Measurements from ENCODE around the gene NLK.

NLK gene

DNA sequence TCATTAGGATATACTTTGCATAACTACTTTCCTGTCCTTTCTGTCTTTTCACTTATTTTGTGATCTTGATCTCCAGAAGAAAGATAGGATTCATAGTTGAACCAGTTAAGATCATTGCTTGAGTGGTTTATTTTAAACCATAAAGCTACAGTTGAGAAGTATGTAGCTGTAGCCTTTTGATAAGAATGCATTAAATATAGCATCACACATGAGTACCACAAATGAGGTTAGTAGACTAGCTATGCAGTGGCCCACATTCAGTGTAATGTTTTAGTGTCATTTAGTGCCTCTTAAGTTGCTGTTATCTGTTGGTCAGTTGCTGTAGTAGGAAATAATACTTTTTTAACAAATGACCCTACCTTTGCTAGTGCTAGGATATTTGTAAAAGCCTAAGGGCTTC lies 1.3 kb downstream of the NLK start:
- TF ChIP-seq, protein P1, sequence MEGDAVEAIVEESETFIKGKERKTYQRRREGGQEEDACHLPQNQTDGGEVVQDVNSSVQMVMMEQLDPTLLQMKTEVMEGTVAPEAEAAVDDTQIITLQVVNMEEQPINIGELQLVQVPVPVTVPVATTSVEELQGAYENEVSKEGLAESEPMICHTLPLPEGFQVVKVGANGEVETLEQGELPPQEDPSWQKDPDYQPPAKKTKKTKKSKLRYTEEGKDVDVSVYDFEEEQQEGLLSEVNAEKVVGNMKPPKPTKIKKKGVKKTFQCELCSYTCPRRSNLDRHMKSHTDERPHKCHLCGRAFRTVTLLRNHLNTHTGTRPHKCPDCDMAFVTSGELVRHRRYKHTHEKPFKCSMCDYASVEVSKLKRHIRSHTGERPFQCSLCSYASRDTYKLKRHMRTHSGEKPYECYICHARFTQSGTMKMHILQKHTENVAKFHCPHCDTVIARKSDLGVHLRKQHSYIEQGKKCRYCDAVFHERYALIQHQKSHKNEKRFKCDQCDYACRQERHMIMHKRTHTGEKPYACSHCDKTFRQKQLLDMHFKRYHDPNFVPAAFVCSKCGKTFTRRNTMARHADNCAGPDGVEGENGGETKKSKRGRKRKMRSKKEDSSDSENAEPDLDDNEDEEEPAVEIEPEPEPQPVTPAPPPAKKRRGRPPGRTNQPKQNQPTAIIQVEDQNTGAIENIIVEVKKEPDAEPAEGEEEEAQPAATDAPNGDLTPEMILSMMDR (conservative IDR thresholded peaks at IDR 0.05; ENCODE audit: low read depth, low read length), result no peak
- H3K4me3 ChIP-seq (ENCODE audit: low read depth, low read length), result no peak overlapping the region
- no peak for DNase-seq (ENCODE audit: low read depth)

DNA sequence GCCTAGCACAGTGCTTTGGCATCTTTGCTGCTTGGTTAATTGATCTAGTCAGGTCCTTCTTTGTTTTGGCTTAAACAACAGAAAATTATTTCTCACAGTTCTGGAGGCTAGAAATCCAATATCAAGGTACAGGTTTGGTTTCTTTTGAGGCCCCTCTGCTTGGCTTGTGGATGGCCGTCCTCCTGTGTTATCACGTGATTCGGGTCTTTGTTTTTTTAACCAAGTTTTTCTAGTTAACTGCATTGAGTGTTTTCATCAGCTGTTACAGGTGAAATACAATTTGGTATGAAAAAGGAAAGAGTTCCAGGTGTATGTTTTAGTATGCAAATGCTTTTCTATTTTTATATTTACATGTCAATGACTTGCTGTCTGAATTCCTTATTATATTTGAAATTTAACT lies 2.8 kb downstream of the NLK start:
- DNase-seq (ENCODE audit: low read depth), result no peak
- no peak overlapping the region for H3K4me3 ChIP-seq (ENCODE audit: low read depth, low read length)

DNA sequence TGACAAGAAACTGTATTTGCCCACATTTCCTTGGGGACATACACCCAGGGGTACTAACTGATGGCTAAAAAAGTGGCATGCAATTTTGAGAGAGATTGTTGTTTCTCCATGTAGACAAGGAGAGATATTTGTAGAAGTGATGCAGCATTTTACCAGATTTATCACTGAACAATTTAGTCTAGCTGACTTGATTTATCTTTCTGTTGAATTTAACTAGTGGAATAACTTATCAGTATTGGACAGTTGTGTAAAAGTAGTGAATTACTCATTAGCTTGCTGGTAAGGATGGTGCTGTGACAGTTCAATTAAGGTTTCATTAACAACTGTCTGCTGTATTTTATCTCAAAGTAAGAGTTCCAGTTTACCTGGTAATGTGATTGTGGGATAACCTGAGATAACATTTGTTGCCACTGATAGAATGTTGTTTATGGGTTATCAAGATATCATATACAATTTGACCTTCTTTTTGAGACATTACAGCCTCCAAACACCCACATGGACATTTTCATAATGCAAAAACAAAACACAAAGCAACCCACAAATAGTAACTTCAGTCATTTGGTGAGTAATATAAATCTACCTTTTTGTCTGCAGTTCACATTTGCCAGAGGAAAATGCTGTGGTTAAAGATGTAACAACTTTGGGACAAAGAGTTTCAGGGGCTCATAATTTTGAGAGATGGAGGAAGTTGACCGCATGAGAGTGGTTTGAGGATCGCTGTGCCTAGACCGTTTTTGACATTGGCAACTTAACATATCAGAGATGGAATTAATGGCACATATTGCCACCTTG lies 3.8 kb downstream of the NLK start:
- TF ChIP-seq, protein P1 (conservative IDR thresholded peaks at IDR 0.05; ENCODE audit: low read depth, low read length), result no peak
- H3K4me3 ChIP-seq (ENCODE audit: low read depth, low read length), result no peak overlapping the region
- no peak for DNase-seq (ENCODE audit: low read depth)

More for the DNA sequence above, 2.8 kb downstream of the NLK start:
- TF ChIP-seq, protein P1 (conservative IDR thresholded peaks at IDR 0.05; ENCODE audit: low read depth, low read length), result no peak

DNA sequence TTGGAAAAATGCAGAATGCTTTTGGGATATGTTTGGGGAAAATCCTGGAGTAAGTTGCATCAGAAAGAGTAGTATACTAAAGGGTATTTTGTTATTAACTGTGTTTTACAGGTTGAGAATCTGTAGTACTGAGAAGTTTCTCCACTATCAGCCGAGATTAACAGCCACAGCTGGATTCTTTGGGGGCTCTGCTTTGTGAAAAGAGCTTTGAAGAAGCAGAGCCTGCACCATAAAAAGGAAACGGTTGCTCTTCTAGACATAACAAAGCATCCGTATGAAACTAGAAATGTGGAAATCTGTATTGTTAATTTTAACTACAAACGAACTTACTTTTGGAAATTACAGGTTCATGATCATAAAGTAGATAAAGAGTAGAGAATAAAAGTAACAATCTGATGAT lies 5.3 kb downstream of the NLK start:
- DNase-seq (ENCODE audit: low read depth), result no peak
- TF ChIP-seq, protein P1 (conservative IDR thresholded peaks at IDR 0.05; ENCODE audit: low read depth, low read length), result no peak

DNA sequence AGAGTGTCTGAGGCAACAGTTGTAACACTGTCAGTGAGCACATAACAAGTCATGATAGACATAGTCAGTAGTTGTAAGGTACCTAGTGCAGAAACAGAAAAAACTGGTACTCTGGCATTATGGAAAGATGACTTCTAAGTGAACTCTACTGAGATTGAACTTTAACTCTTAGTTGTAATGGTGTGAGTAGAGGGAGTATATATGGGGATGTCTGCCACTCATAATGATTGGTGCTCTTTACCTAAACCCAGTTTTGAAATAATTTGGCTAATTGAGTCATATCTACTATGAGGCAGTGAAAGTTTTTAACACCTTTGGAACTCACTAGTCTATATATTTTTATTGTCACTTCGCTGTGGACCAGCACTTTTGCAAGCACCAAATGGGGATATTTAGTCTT lies 6.6 kb downstream of the NLK start:
- DNase-seq (ENCODE audit: low read depth), result no peak
- TF ChIP-seq, protein P1 (conservative IDR thresholded peaks at IDR 0.05; ENCODE audit: low read depth, low read length), result no peak
- H3K4me3 ChIP-seq (ENCODE audit: low read depth, low read length), result no peak overlapping the region

More for the DNA sequence above, 5.3 kb downstream of the NLK start:
- H3K4me3 ChIP-seq (ENCODE audit: low read depth, low read length), result no peak overlapping the region

DNA sequence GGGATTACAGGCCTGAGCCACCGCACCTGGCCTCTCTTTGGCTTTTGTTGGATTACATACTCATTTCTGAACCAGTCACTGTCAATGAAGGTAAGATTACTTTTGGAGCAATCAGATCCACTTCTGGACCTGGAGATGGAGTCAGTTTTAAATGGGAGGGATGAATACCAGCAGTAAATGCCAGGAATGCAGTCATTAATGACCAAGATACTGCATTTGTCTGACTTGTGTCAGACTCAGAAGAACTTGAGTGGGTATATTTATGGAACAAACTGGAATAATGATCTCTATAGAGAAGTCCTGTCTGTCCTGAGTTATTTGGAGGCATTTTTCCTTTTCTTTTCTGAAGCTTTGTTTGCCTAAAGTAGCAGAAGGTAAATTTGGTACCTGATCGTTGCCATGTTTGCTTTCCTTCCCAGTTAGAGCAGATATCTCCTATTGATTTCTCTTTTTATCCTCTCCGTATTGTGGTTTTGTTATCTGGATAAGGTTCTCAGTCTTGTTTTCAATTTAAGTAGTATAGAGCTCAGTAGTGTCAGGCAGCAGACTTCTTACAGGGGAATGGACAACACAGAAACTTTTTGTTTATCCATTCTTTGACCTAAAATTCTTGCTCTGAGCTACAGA lies 10.7 kb downstream of the NLK start:
- TF ChIP-seq, protein P1 (conservative IDR thresholded peaks at IDR 0.05; ENCODE audit: low read depth, low read length), result no peak
- DNase-seq (ENCODE audit: low read depth), result no peak
- no peak overlapping the region for H3K4me3 ChIP-seq (ENCODE audit: low read depth, low read length)

Measured in choroid plexus epithelial cell (primary cell).